Epithelial cell of prostate (primary cell): ENCODE data around the gene DEPDC4.
A peak's percentile ranks its signal among the peaks of the same experiment; 100 is the strongest.
"Not testable (repeated sequence)": the region's sequence is repeated elsewhere in the genome, so short reads cannot be mapped to it uniquely, and the experiment has no call there.

Source experiments
- DNase-seq: peaks from one replicate; pipeline ENCODE4 v3.0.0-alpha.2; 2011; ENCODE audit warnings: low read depth, low spot score
- H3K27ac ChIP-seq: fragments of 450-650 bp; 2 replicates; pipeline ENCODE4 v1.5.1; 2017; ENCODE audit warnings: mild to moderate bottlenecking

DEPDC4 gene

GRCh38 chr12:100266835-100267602 lies at the start of gene DEPDC4, which contains the start of gene SCYL2:
Gene DEPDC4 (minus strand): TSS chr12:100267079. CDS start chr12:100267076, 3 bp downstream.
Gene SCYL2 (plus strand): TSS chr12:100267177. CDS start chr12:100282971, 15,794 bp downstream.
- H3K27ac ChIP-seq = peak within 1 kb of the TSS; percentile 96
- DNase-seq = peak; percentile 92

DNA sequence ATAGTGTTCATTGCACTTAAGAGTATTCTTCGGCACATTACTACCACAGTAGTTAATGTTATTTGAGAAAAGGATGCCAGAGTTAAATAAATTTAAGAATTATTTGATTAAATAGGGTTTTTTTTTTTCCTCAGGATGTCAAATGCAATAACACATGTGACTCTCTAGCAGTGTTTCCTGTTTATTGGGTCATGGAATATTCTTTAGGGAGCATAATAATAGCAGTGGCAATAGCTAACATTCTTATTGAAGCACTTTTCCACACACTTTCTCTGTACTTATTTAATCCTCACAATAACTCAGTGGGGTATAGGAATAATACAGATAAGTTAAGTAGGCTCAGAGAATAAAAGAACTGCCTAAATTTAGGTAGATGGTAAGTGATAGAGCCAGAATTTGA lies 44.4 kb upstream of the DEPDC4 start:
- no peak for DNase-seq
- H3K27ac ChIP-seq = no peak overlapping the region

- not testable (repeated sequence) for H3K27ac ChIP-seq, DNase-seq
Observed at GRCh38 chr12:100308138-100308537, 41.3 kb upstream of the DEPDC4 start.

DNA sequence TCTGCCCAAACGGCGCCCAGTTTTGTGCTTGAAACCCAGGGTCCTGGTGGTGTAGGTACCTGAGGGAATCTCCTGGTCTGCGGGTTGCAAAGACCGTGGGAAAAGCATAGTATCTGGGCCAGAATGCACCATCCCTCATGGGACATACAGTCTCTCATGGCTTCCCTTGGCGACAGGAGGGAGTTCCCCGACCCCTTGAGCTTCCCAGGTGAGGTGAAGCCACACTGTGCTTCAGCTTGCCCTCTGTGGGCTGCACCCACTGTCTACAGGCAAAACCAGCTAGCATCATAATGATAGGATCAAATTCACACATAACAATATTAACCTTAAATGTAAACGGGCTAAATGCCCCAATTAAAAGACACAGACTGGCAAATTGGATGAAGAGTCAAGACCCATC lies 37.5 kb upstream of the DEPDC4 start:
- not testable (repeated sequence) for DNase-seq, H3K27ac ChIP-seq

- DNase-seq = no peak
- H3K27ac ChIP-seq = no peak overlapping the region
Observed at GRCh38 chr12:100303831-100304230, 37.0 kb upstream of the DEPDC4 start.

GRCh38 chr12:100302081-100302480 lies 35.2 kb upstream of the DEPDC4 start:
- no peak overlapping the region for H3K27ac ChIP-seq
- DNase-seq = no peak

DNA sequence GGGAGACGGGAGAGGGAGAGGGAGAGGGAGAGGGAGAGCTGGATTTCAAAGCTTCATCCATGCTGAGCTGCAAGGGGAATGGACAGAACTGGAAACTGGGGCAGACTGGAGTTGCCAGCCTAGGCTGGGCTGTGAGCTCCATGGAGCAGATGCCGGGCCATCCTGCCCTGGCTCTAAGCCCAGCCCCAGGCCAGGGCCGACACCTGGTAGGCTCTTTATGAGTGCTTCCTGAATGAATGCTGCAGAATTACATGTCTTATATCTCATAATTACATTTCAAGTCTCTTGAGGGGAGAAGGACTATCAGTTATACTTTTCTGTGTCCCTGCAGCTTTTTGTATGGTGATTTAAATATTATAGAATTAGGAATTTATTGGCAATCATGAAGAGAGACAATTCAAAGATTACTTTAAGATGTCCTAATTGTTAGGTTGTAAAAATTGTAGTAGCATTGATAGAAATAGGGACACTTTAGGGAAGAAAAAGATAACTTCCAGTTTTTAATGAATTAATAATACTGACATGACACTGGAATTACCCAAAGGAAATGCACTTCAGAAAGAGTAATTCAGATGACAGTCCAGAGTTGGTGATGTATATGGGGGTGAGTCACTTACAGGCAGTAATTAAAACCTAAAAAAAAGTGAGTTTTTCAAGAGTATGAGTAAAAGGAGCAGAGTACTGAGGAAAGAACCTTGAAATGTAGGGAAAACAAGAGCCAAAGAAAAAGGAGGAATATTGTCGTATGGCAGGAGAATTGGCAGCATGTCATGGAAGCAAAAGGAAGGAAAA lies 29.1 kb upstream of the DEPDC4 start:
- H3K27ac ChIP-seq = no peak overlapping the region
- DNase-seq = no peak

DNA sequence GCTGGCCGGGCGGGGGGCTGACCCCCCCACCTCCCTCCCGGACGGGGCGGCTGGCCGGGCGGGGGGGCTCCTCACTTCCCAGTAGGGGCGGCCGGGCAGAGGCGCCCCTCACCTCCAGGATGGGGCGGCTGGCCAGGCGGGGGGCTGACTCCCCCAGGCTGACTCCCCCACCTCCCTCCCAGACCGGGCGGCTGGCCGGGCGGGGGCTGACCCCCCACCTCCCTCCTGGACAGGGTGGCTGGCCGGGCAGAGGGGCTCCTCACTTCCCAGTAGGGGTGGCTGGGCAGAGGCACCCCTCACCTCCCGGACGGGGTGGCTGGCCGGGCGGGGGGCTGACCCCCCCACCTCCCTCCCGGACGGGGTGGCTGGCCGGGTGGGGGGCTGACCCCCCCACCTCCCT lies 27.5 kb upstream of the DEPDC4 start:
- DNase-seq, H3K27ac ChIP-seq: not testable (repeated sequence)

DNA sequence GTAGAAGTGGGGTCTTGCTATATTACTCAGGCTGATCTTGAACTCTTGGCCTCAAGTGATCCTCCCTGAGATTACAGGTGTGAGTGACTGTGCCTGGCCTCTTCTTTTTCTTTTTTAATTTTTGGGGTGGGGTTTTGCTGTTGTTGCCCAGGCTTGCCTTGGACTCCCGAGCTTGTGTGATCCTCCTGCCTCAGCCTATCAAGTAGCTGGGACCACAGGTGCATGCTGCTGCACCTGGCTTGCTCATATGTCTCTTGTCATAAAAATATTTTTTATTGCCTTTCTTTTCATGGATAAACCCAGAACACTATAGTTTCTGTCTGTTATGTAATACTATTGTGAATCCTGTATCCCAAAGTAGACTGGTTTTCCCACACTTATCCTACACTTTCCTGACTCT lies 26.1 kb upstream of the DEPDC4 start:
- no peak overlapping the region for H3K27ac ChIP-seq
- DNase-seq = no peak

- DNase-seq = no peak
- no peak overlapping the region for H3K27ac ChIP-seq
Observed at GRCh38 chr12:100290016-100290415, 23.1 kb upstream of the DEPDC4 start.

DNA sequence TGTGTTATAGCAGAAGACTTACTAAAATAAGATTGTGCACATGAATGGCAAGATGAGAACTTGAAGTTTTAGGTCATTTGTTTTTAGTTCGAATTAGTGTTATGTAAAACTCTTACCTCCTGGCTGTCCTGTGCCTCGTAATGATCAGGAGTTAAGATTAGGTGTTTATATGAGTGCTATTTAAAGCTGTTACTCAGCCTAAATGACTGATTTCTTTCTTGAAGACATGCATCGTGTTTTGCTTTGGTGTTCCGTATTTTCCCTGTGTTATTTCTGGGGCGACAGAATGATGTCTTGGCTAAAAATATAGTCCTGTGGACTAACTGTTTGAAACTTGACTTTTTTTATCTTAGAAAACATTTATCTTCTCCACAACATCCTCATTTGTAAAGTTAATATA lies 22.2 kb upstream of the DEPDC4 start:
- DNase-seq = no peak
- H3K27ac ChIP-seq = no peak overlapping the region

DNA sequence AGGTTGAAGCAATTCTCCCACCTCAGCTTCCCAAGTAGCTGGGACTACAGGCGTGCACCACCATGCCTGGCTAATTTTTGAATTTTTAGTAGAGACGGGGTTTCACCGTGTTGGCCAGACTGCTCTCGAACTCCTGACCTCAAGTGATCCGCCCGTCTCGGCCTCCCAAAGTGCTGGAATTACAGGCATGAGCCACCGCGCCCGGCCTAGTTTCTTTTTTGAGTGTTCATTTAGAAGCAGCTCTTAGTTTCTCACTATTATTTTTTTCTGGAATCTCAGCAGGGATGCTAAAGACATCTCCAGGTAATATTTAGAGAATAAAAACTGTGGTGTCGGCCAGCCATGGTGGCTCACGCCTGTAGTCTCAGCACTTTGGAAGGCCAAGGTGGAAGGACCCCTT lies 17.7 kb upstream of the DEPDC4 start:
- not testable (repeated sequence) for H3K27ac ChIP-seq, DNase-seq

DNA sequence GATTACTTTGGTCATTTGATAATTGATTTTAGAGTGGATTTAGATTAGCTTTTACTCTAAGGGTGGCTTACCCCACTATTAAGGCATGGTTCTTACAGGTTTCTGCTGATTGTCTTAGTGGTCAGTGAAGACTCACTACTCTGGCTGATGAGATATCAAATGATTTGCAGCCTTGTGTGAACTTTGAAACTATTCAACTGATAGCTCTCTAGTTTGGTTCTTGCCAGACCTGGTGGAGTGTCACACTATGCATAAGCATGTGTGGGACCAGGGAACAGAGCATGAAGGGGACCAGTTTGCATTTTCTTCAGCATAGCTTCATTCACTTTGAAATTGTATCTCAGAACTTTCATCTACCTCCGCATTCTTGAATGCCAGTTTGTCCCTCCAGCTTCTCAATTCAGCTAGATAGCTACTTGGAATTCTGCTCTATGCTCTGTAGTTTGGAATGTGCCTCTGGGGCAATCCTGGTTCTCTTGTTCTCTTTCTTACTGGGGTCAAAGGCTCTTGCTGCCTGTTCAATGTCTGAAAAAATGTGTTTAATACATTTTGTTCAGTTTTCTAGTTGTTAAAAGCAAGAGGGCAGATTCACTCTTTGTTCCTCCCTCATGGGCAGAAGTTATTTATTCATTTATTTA lies 12.8 kb upstream of the DEPDC4 start:
- H3K27ac ChIP-seq = no peak overlapping the region
- no peak for DNase-seq

DNA sequence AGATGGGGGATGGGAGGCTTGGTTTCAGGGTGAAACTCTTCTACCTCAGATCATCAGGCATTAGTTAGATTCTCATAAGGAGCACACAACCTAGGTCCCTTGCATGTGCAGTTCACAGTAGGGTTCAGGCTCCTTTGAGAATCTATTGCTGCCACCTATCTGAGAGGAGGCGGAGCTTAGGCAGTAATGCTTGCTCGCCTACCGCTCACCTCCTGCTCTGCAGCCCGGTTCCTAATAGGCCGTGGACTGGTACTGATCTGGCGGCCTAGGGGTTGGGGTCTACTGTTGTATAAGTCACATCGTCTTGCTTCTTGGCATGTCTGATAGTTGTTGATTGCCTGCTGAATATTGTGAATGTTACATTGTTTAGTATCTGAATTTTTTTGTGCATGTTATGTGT lies 12.3 kb upstream of the DEPDC4 start:
- no peak overlapping the region for H3K27ac ChIP-seq
- no peak for DNase-seq

DNA sequence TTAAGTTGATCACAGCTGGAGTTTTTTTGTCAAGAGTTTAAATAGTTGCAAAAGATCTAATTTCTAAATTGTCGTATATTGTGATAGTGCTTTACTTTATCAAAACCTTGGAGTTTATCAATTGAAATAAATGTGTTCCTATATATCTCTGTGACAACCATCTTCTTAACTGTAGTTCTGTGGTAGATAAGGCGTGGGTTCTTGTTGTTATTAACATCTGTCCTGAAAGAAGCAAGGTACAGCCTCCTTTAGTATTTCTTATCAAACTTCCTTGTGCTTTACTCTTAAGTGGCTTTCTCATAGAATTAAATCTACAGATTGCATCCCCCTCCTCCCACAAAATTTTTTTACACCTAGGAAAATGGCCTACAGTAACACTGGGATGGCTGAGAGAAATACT lies 7.4 kb upstream of the DEPDC4 start:
- no peak overlapping the region for H3K27ac ChIP-seq
- no peak for DNase-seq

DNA sequence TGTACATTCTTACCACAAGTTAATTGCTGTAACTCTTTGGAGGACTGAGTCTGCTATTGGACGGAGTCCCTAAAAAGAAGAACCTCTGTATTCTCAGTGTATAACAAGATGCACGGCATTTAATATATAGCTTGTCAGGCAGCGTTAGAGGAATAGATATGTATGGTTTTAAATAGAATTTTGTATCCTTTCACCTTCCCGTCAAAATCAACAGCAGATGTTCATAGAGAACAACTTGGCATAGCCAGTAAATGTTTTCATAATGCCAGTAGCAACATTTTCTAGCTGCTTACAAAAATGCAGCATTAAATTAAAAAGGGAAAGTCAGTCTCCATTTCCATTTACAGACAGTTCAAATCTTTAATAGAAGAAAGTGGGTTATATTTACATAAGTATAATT lies 6.9 kb upstream of the DEPDC4 start:
- H3K27ac ChIP-seq = no peak overlapping the region
- no peak for DNase-seq

GRCh38 chr12:100268835-100269564 lies 2.1 kb upstream of the DEPDC4 start:
- no peak overlapping the region for H3K27ac ChIP-seq
- DNase-seq = no peak

- H3K27ac ChIP-seq = peak overlapping the region; percentile 96
- no peak for DNase-seq
Observed at GRCh38 chr12:100267603-100268281, 863 bp upstream of the DEPDC4 start.

GRCh38 chr12:100266585-100266834 lies 369 bp downstream of the DEPDC4 start:
- DNase-seq = no peak
- peak overlapping the region; percentile 96 for H3K27ac ChIP-seq
